ENCODE data around the gene ACR. TPM values are rescaled to one million over a fixed set of nuclear protein-coding genes. Genes with fewer than 3 reads are reported as not detected.
A peak's percentile ranks its signal among the peaks of the same experiment; 100 is the strongest.

ACR gene
- total and polyA plus RNA-seq, 8 donors: 0.34 to 0.92 (median 0.40) TPM; not detected in 5

GRCh38 chr22:50715776-50716175 lies 22.2 kb upstream of the ACR start:
- Histone ChIP-seq H3K4me1 (peaks cover 0 to 5% (median 0%) of the 10 kb centered on the region in 3 donors), H3K9me3 (no peaks in the 10 kb centered on the region), H3K4me3 (no peak overlapping the region), H3K27me3 (peaks cover 0 to 4% (median 0%) of the 10 kb centered on the region in 4 donors), H3K36me3 (no peaks in the 10 kb centered on the region), H3K27ac (no peak overlapping the region)
- 75 to 90% methylated on average over 7 of the region's 7 CpGs for WGBS, 2 donors
- DNase-seq: peak in 2 of 6 donors; percentile 17 to 23
- FAIRE-seq: no peak
- ATAC-seq: no peak
- intact Hi-C loops (cut with DNase I): no loop called here
- TF ChIP-seq CTCF (IDR thresholded peaks at IDR 0.05): no peak

GRCh38 chr22:50716290-50717024 lies 21.5 kb upstream of the ACR start:
- no peak overlapping the region for H3K27ac ChIP-seq
- FAIRE-seq (no peak), ATAC-seq (no peak), DNase-seq (peak in 1 of 6 donors; percentile 30)
- 80 to 90% methylated on average over 13 of the region's 13 CpGs for WGBS, 2 donors
- H3K27me3 ChIP-seq: peaks cover 0 to 4% (median 0%) of the 10 kb centered on the region in 4 donors
- intact Hi-C loops (cut with DNase I): no loop called here
- peaks cover 0 to 5% (median 0%) of the 10 kb centered on the region in 3 donors for H3K4me1 ChIP-seq
- H3K36me3 ChIP-seq: no peaks in the 10 kb centered on the region
- no peak for TF ChIP-seq CTCF (IDR thresholded peaks at IDR 0.05)
- H3K4me3 ChIP-seq: no peak overlapping the region
- no peaks in the 10 kb centered on the region for H3K9me3 ChIP-seq

- 73 to 86% methylated on average over 10 of the region's 10 CpGs for WGBS, 2 donors
- Histone ChIP-seq H3K9me3 (no peaks in the 10 kb centered on the region), H3K4me1 (peaks cover 0 to 4% (median 0%) of the 10 kb centered on the region in 3 donors), H3K36me3 (no peaks in the 10 kb centered on the region), H3K27me3 (peaks cover 0 to 4% (median 0%) of the 10 kb centered on the region in 4 donors), H3K27ac (no peak overlapping the region), H3K4me3 (no peak overlapping the region)
- no peak for TF ChIP-seq CTCF (IDR thresholded peaks at IDR 0.05)
- ATAC-seq (no peak), DNase-seq (peak in 1 of 6 donors; percentile 21), FAIRE-seq (no peak)
- intact Hi-C loops (cut with DNase I): no loop called here
Measured at GRCh38 chr22:50717709-50718351, 20.2 kb upstream of the ACR start.

GRCh38 chr22:50718352-50718709 lies 19.7 kb upstream of the ACR start:
- FAIRE-seq (no peak), ATAC-seq (no peak), DNase-seq (peak in 1 of 6 donors; percentile 8)
- no peaks in the 10 kb centered on the region for H3K4me1 ChIP-seq
- no peak overlapping the region for H3K4me3 ChIP-seq
- peaks cover 0 to 4% (median 0%) of the 10 kb centered on the region in 4 donors for H3K27me3 ChIP-seq
- intact Hi-C loops (cut with DNase I): no loop called here
- H3K9me3 ChIP-seq: no peaks in the 10 kb centered on the region
- no peak overlapping the region for H3K27ac ChIP-seq
- TF ChIP-seq CTCF (IDR thresholded peaks at IDR 0.05): no peak
- no peaks in the 10 kb centered on the region for H3K36me3 ChIP-seq
- WGBS, 2 donors: 78 to 89% methylated on average over 10 of the region's 10 CpGs
